GM18498 (cell line): ENCODE measurements around the gene FOLH1.
"Not testable (repeated sequence)": the region's sequence is repeated elsewhere in the genome, so short reads cannot be mapped to it uniquely, and the experiment has no call there.

Experiments
- ATAC-seq: cut with Tn5 transposase; IDR thresholded peaks from one replicate; pipeline ENCODE4 v1.9.1; 2021; ENCODE audit warnings: mild to moderate bottlenecking, moderate library complexity; ENCODE audit not compliant: unreplicated experiment

The FOLH1 gene

GRCh38 chr11:49184756-49185155, 23.6 kb downstream of the FOLH1 start:
- not testable (repeated sequence) for ATAC-seq

- not testable (repeated sequence) for ATAC-seq
These were observed 30.5 kb downstream of the FOLH1 start for GRCh38 chr11:49177936-49178335.

GRCh38 chr11:49175378-49175777, 33.0 kb downstream of the FOLH1 start:
- ATAC-seq, result not testable (repeated sequence)

GRCh38 chr11:49174691-49175366, 33.6 kb downstream of the FOLH1 start:
- not testable (repeated sequence) for ATAC-seq

- ATAC-seq, result not testable (repeated sequence)
These were observed 36.8 kb downstream of the FOLH1 start for GRCh38 chr11:49171613-49172012.

GRCh38 chr11:49169579-49169978, 38.8 kb downstream of the FOLH1 start:
- not testable (repeated sequence) for ATAC-seq

GRCh38 chr11:49168992-49169391, 39.4 kb downstream of the FOLH1 start:
- not testable (repeated sequence) for ATAC-seq

- ATAC-seq, result no peak
These were observed 57.2 kb downstream of the FOLH1 start for GRCh38 chr11:49151211-49151610.

- ATAC-seq, result not testable (repeated sequence)
These were observed 106.0 kb downstream of the FOLH1 start for GRCh38 chr11:49102356-49102755.
